Fibroblast of lung (primary cell): ENCODE measurements around the gene LAMB3. TPM values are rescaled to one million over a fixed set of nuclear protein-coding genes. Genes with fewer than 3 reads are reported as not detected.
A peak's percentile ranks its signal among the peaks of the same experiment; 100 is the strongest.

Source experiments
- DNase-seq, 2 donors: peaks; one replicate each; pipeline versions ENCODE4 v3.0.0 to v3.0.0-alpha.2; 2010; ENCODE audit warnings: low read depth in 2 of 2
- H2AFZ ChIP-seq: 2 replicates; pipeline ENCODE4 v1.5.1; 2012; ENCODE audit warnings: low read length, control low read depth, inconsistent platforms
- H3K27ac ChIP-seq: 2 replicates; pipeline ENCODE4 v1.5.1; 2011; ENCODE audit warnings: low read length, control low read depth; ENCODE audit not compliant: insufficient read depth
- H3K27me3 ChIP-seq: 2 replicates; pipeline ENCODE4 v1.5.1; 2011; ENCODE audit warnings: mild to moderate bottlenecking, low read length; ENCODE audit not compliant: control insufficient read depth, insufficient read depth
- H3K36me3 ChIP-seq: 2 replicates; pipeline ENCODE4 v1.5.1; 2011; ENCODE audit warnings: low read length; ENCODE audit not compliant: control insufficient read depth, insufficient read depth
- H3K4me1 ChIP-seq: 2 replicates; pipeline ENCODE4 v1.5.1; 2011; ENCODE audit warnings: low read length; ENCODE audit not compliant: control insufficient read depth, insufficient read depth; ENCODE audit errors: extremely low read depth
- H3K4me2 ChIP-seq: 2 replicates; pipeline ENCODE4 v1.5.1; 2011; ENCODE audit warnings: low read length, control low read depth; ENCODE audit not compliant: insufficient read depth; ENCODE audit errors: extremely low read depth
- H3K4me3 ChIP-seq, 4 experiments: fragments of 200-600 bp in 1 of 4; sonication (generic) in 1 of 4; replicated peaks in 1 of 4; 2 replicates each; pipeline ENCODE4 v1.5.1; 2011 to 2016; ENCODE audit warnings: low read length in 4 of 4, low read depth in 3 of 4, mild to moderate bottlenecking in 3 of 4, control low read depth in 2 of 4, inconsistent platforms in 1 of 4, mixed read lengths in 1 of 4; ENCODE audit not compliant: insufficient read depth in 1 of 4; ENCODE audit errors: control extremely low read depth in 1 of 4
- H3K79me2 ChIP-seq: 2 replicates; pipeline ENCODE4 v1.5.1; 2012; ENCODE audit warnings: mild to moderate bottlenecking, low read length, inconsistent platforms; ENCODE audit not compliant: control insufficient read depth, insufficient read depth
- H3K9ac ChIP-seq: 2 replicates; pipeline ENCODE4 v1.5.1; 2011; ENCODE audit warnings: mild to moderate bottlenecking, low read length, control low read depth; ENCODE audit not compliant: insufficient read depth
- H3K9me3 ChIP-seq: 2 replicates; pipeline ENCODE4 v1.5.1; 2012; ENCODE audit warnings: low read depth, low read length; ENCODE audit not compliant: control insufficient read depth, insufficient read depth
- H4K20me1 ChIP-seq: 2 replicates; pipeline ENCODE4 v1.5.1; 2011; ENCODE audit warnings: low read length; ENCODE audit not compliant: control insufficient read depth, insufficient read depth; ENCODE audit errors: extremely low read depth
- EZH2 ChIP-seq: IDR thresholded peaks from 2 replicates; pipeline ENCODE4 v1.5.1; 2012; ENCODE audit warnings: low read length, control low read depth, mild to moderate bottlenecking; ENCODE audit errors: missing control alignments
- polyA plus RNA-seq, 2 donors: library from polyadenylated mRNA; depleted of rRNA in 1 of 2; stranded (reverse) in 1 of 2; unstranded in 1 of 2; fragments of >200 nt; gene quantifications; 2 replicates each; pipeline ENCODE4 v1.2.1, GENCODE V29; 2011 to 2012; ENCODE audit warnings: missing spikeins in 1 of 2
- total RNA-seq: library from RNA; depleted of rRNA; stranded (reverse); fragments of >200 nt; gene quantifications from 2 replicates; pipeline ENCODE4 v1.2.1, GENCODE V29; 2014
- TF ChIP-seq, protein P1 (sequence below), 2 donors: IDR thresholded peaks in 1 of 2; conservative IDR thresholded peaks in 1 of 2; 1 replicate in 1 of 2; 2 replicates in 1 of 2; pipeline ENCODE4 v1.5.1; 2011 to 2012; ENCODE audit warnings: low read length in 2 of 2, control low read depth in 1 of 2, inconsistent platforms in 1 of 2, low read depth in 1 of 2, mild to moderate bottlenecking in 1 of 2

LAMB3 gene
- total and polyA plus RNA-seq, 2 donors (not counting 1 experiment from before 2014, with no cell fraction given), result 4.1 to 23.3 TPM

DNA sequence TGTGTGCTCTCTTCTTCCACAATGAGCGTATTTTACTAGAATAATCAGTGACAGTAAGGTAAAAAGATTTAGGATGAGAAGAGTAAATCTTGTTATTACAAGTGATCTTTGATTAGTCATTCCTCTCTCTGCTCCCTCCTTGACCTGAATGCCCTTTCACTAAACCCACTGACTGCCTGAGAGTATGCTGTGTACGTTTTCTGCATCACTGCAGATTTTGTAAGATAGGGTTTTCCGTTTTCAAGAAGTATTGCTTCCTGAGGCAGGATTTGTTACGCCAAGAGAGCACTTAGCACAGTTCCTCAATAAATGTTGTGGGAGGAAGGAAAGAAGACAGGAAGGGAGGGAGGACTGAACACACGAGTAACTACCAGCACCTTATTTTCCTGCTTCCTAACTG lies 7.7 kb upstream of the LAMB3 start:
- Histone ChIP-seq H3K4me1 (peaks cover 2% of the 10 kb centered on the region), H3K36me3 (no peaks in the 10 kb centered on the region), H3K4me2 (no peak overlapping the region), H3K4me3 (no peak overlapping the region), H3K27me3 (no peaks in the 10 kb centered on the region), H3K79me2 (no peaks in the 10 kb centered on the region), H4K20me1 (no peaks in the 10 kb centered on the region), H3K9ac (no peak overlapping the region), H3K9me3 (no peaks in the 10 kb centered on the region), H2AFZ (no peak overlapping the region), H3K27ac (no peak overlapping the region)
- DNase-seq, result peak in 1 of 2 donors; percentile 50
- no peak for TF ChIP-seq EZH2
- TF ChIP-seq, protein P1, sequence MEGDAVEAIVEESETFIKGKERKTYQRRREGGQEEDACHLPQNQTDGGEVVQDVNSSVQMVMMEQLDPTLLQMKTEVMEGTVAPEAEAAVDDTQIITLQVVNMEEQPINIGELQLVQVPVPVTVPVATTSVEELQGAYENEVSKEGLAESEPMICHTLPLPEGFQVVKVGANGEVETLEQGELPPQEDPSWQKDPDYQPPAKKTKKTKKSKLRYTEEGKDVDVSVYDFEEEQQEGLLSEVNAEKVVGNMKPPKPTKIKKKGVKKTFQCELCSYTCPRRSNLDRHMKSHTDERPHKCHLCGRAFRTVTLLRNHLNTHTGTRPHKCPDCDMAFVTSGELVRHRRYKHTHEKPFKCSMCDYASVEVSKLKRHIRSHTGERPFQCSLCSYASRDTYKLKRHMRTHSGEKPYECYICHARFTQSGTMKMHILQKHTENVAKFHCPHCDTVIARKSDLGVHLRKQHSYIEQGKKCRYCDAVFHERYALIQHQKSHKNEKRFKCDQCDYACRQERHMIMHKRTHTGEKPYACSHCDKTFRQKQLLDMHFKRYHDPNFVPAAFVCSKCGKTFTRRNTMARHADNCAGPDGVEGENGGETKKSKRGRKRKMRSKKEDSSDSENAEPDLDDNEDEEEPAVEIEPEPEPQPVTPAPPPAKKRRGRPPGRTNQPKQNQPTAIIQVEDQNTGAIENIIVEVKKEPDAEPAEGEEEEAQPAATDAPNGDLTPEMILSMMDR (conservative IDR thresholded peaks at IDR 0.05 in 1 of 2, IDR thresholded peaks at IDR 0.05 in 1 of 2; ENCODE audit: low read depth in 1 of 2, low read length in 2 of 2), result no peak

DNA sequence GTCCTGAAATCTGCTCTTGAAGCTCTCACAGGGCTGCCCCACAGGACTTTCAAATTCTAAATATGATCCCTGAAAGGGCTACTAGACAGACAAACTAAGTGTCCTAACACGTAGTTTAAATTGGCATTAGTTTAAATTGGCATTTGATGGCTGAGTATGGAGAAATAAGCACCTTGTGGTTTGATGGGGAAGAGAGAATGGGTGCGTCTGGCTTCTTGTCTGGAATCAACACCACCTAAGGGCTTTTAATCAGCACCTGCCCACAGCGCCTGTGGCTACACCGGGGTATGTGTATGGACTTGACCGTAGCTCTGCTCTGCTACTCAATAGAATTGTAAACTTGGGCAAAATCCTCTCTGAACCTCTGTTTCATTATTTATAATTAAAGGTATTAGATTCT lies 5.7 kb upstream of the LAMB3 start:
- H3K4me3 ChIP-seq, result no peak overlapping the region
- no peak for DNase-seq
- no peaks in the 10 kb centered on the region for H3K9me3 ChIP-seq
- no peaks in the 10 kb centered on the region for H3K79me2 ChIP-seq
- H3K27me3 ChIP-seq, result no peaks in the 10 kb centered on the region
- H3K4me1 ChIP-seq, result peaks cover 2% of the 10 kb centered on the region
- H4K20me1 ChIP-seq, result no peaks in the 10 kb centered on the region
- no peak for TF ChIP-seq EZH2
- TF ChIP-seq, protein P1 (conservative IDR thresholded peaks at IDR 0.05 in 1 of 2, IDR thresholded peaks at IDR 0.05 in 1 of 2; ENCODE audit: low read depth in 1 of 2, low read length in 2 of 2), result no peak
- H3K36me3 ChIP-seq, result no peaks in the 10 kb centered on the region
- no peak overlapping the region for H3K4me2 ChIP-seq
- H3K27ac ChIP-seq, result no peak overlapping the region
- no peak overlapping the region for H2AFZ ChIP-seq
- H3K9ac ChIP-seq, result no peak overlapping the region

DNA sequence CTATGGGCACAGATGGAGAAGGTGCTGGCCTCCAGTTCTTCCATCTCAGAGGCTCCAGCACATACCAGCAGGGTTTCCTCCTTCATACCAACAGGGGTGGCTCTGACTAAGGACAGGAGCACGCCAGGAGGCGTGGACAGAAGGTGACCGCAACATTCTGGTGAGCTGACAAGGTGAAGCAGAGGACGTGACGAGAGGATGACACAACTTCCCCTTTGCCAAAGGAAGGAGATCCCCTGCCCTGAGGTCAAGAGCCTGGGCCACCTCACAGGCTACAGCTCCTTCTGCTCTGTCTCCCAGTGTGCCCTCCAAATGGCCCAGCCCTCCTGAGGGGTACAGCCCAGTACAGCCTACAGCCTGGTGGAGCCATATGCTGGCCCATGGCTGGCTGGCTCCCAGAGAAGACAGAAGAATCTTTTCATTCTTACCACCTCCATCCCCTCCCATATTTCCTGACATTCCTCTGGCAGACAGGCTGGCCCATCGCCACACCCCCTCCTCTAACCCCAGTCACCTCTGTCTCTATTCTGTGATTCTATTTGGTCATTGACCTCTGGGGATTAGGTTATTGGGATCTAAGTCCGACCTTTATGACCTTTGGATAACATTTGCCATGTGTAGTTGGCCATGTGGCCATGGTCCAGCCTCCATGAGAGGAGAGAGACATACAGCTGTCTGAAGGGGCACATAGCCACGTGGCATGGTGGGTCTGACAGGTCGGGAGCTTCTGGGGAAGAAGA lies 5.1 kb upstream of the LAMB3 start:
- DNase-seq, result no peak

More for the DNA sequence above, 5.1 kb upstream of the LAMB3 start:
- Histone ChIP-seq H3K79me2 (no peaks in the 10 kb centered on the region), H2AFZ (no peak overlapping the region), H3K27ac (no peak overlapping the region), H3K4me2 (no peak overlapping the region), H3K9ac (no peak overlapping the region), H3K4me3 (no peak overlapping the region), H3K27me3 (no peaks in the 10 kb centered on the region), H3K36me3 (no peaks in the 10 kb centered on the region), H3K9me3 (no peaks in the 10 kb centered on the region), H3K4me1 (peaks cover 2% of the 10 kb centered on the region), H4K20me1 (no peaks in the 10 kb centered on the region)
- TF ChIP-seq, protein P1 (conservative IDR thresholded peaks at IDR 0.05 in 1 of 2, IDR thresholded peaks at IDR 0.05 in 1 of 2; ENCODE audit: low read depth in 1 of 2, low read length in 2 of 2), result no peak
- no peak for TF ChIP-seq EZH2
